Trophoblast cell (in vitro differentiated cells and primary cell): ENCODE data around the gene KLRD1.
"Not testable (repeated sequence)": the region's sequence is repeated elsewhere in the genome, so short reads cannot be mapped to it uniquely, and the experiment has no call there.

Source experiments
- DNase-seq, 2 donors: peaks; one replicate each; pipeline ENCODE4 v3.0.0-alpha.2; 2016
- H2AFZ ChIP-seq: 2 replicates; pipeline ENCODE4 v1.6.1; 2013; ENCODE audit warnings: low read length, moderate library complexity, mild to moderate bottlenecking; ENCODE audit not compliant: insufficient read depth, poor library complexity
- H2AK5ac ChIP-seq: 2 replicates; pipeline ENCODE4 v1.6.1; 2013; ENCODE audit warnings: mild to moderate bottlenecking, low read length
- H2BK120ac ChIP-seq: 2 replicates; pipeline ENCODE4 v1.6.1; 2013; ENCODE audit warnings: low read length, mild to moderate bottlenecking, moderate library complexity; ENCODE audit not compliant: insufficient read depth, poor library complexity
- H2BK12ac ChIP-seq: 2 replicates; pipeline ENCODE4 v1.6.1; 2013; ENCODE audit warnings: mild to moderate bottlenecking, low read length, moderate library complexity
- H2BK5ac ChIP-seq: 2 replicates; pipeline ENCODE4 v1.6.1; 2013; ENCODE audit warnings: low read length, low read depth, moderate library complexity, mild to moderate bottlenecking; ENCODE audit not compliant: poor library complexity
- H3K14ac ChIP-seq: 2 replicates; pipeline ENCODE4 v1.6.1; 2013; ENCODE audit warnings: mild to moderate bottlenecking, low read length
- H3K18ac ChIP-seq: 2 replicates; pipeline ENCODE4 v1.6.1; 2013; ENCODE audit warnings: mild to moderate bottlenecking, low read length
- H3K23ac ChIP-seq: 2 replicates; pipeline ENCODE4 v1.6.1; 2013; ENCODE audit warnings: low read length
- H3K27ac ChIP-seq: 2 replicates; pipeline ENCODE4 v1.5.1; 2013; ENCODE audit warnings: low read depth, mild to moderate bottlenecking, inconsistent platforms, low read length, moderate library complexity
- H3K27me3 ChIP-seq: 2 replicates; pipeline ENCODE4 v1.6.1; 2013; ENCODE audit warnings: inconsistent platforms, mild to moderate bottlenecking, low read length, moderate library complexity; ENCODE audit not compliant: insufficient read depth
- H3K36me3 ChIP-seq, 2 experiments: 1 replicate in 1 of 2; 2 replicates in 1 of 2; pipeline ENCODE4 v1.6.1; 2013; ENCODE audit warnings: low read length in 2 of 2, mild to moderate bottlenecking in 2 of 2, moderate library complexity in 1 of 2; ENCODE audit not compliant: insufficient read depth in 2 of 2, control insufficient read depth in 1 of 2
- H3K4ac ChIP-seq: 2 replicates; pipeline ENCODE4 v1.6.1; 2013; ENCODE audit warnings: low read depth, mild to moderate bottlenecking, low read length, moderate library complexity
- H3K4me1 ChIP-seq, 2 experiments: 1 replicate in 1 of 2; 2 replicates in 1 of 2; pipeline ENCODE4 v1.6.1; 2013; ENCODE audit warnings: low read length in 2 of 2, mild to moderate bottlenecking in 2 of 2, moderate library complexity in 1 of 2; ENCODE audit not compliant: insufficient read depth in 2 of 2, control insufficient read depth in 1 of 2
- H3K4me2 ChIP-seq: 2 replicates; pipeline ENCODE4 v1.6.1; 2013; ENCODE audit warnings: inconsistent platforms, mild to moderate bottlenecking, low read length, moderate library complexity
- H3K4me3 ChIP-seq: 2 replicates; pipeline ENCODE4 v1.5.1; 2013; ENCODE audit warnings: mild to moderate bottlenecking, low read depth, low read length, inconsistent platforms
- H3K79me1 ChIP-seq: one replicate; pipeline ENCODE4 v1.6.1; 2013; ENCODE audit warnings: low read length
- H3K79me2 ChIP-seq: 2 replicates; pipeline ENCODE4 v1.6.1; 2013; ENCODE audit warnings: low read length, mild to moderate bottlenecking; ENCODE audit not compliant: control insufficient read depth, insufficient read depth, poor library complexity
- H3K9ac ChIP-seq: 2 replicates; pipeline ENCODE4 v1.6.1; 2013; ENCODE audit warnings: mild to moderate bottlenecking, low read length
- H3K9me3 ChIP-seq: 2 replicates; pipeline ENCODE4 v1.6.1; 2013; ENCODE audit warnings: low read depth, mild to moderate bottlenecking, control low read depth, inconsistent platforms, low read length; ENCODE audit not compliant: insufficient read depth
- H4K12ac ChIP-seq: 2 replicates; pipeline ENCODE4 v1.6.1; 2013; ENCODE audit warnings: low read depth, mild to moderate bottlenecking, low read length, moderate library complexity
- H4K8ac ChIP-seq: 2 replicates; pipeline ENCODE4 v1.6.1; 2013; ENCODE audit warnings: low read depth, mild to moderate bottlenecking, low read length, moderate library complexity
- H4K91ac ChIP-seq: one replicate; pipeline ENCODE4 v1.6.1; 2013; ENCODE audit warnings: low read depth, mild to moderate bottlenecking, low read length, moderate library complexity
- WGBS: extraction: QIAGEN DNeasy Blood & Tissue Kit; methylation state at CpG from one replicate; pipeline ENCODE4 v1.1.7; 2013; ENCODE audit warnings: missing lambda C conversion rate; ENCODE audit not compliant: insufficient read length, insufficient coverage; ENCODE audit errors: extremely low coverage; 5-methylcytosine and 5-hydroxymethylcytosine counted together

KLRD1 gene

DNA sequence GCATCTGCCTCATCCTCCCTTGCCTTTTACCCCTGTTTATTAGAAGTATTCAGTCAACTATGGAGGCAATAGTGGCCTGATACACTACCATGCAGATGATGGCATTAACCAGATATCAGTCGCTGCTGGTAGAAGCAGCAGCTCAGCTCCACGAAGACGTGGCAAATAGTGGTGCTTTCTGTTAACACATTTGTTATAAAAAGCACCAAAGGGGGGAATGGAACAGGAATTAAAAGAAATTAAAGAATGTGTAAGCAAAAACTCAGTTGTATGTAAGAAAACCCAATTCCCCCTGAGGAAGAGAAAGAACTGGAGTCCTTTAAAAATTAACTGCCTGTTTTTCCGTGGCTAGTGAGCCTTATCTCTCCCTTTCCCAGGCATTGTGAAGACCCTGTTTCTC, 60.0 kb downstream of the KLRD1 start:
- H3K4me3 ChIP-seq, H2BK120ac ChIP-seq, H2BK12ac ChIP-seq, H3K4ac ChIP-seq, H2AFZ ChIP-seq, H3K23ac ChIP-seq, H3K14ac ChIP-seq, H3K36me3 ChIP-seq, H3K9ac ChIP-seq, H4K8ac ChIP-seq, H2BK5ac ChIP-seq, H3K9me3 ChIP-seq, H4K12ac ChIP-seq, H3K27me3 ChIP-seq, H3K79me2 ChIP-seq, H3K27ac ChIP-seq, DNase-seq, H3K4me2 ChIP-seq, H3K18ac ChIP-seq, H2AK5ac ChIP-seq, H4K91ac ChIP-seq: not testable (repeated sequence)
- Histone ChIP-seq H3K4me1 (peaks cover 19 to 25% of the 10 kb centered on the region in 2 experiments), H3K79me1 (peaks cover 21% of the 10 kb centered on the region)
- no CpG with 5 or more reads among the region's 4 CpGs for WGBS

DNA sequence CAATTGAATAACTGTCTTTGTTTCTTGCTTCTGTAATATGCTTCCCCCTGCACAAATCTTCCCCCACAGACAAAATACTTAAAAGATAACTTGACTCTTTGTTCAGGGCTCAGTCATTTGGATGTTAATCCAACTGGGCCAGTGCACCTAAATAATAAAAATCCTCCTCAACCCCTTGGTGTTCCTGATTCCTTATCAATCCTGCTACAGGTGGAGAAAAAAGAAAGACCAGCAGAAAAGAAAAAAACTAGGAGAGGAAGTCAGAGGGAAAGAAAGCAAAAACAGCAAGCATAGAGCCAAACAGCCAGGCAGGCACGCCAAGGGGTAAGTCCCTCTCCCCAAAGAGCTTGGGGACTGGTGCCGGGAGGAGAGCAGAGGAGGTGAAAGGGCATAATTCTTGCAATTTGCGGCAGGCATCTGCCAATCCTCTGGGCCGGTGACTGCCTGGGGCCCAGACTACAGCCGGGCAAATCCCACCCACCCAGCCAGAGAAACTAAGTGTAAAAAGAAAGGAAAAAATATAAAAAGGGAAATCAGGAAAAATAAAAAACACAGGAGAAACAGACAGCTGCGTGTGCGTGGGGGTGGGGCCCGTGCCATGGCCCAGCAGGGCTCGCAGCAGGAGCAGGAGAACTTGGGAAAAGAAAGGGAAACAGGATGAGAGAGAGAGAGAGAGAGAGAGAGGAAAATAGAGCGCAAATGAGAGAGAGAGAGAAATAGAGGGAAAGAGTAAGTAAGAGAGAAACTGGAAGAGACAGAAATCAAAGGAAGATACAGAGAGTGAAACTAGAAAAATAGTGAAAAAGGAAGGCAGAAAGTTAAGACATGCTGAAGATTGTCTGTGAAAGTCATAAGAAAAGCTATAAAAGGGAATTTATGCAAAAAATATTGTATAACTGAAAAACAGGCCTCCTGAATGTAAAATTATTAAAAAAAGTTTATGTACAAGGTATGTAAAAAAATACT, 60.8 kb downstream of the KLRD1 start:
- Histone ChIP-seq H3K79me1 (peaks cover 19% of the 10 kb centered on the region), H3K4ac (no peak overlapping the region), H3K23ac (no peak overlapping the region), H3K27me3 (no peaks in the 10 kb centered on the region), H4K12ac (no peak overlapping the region), H3K36me3 (no peaks in the 10 kb centered on the region), H2AFZ (no peak overlapping the region), H4K91ac (no peak overlapping the region), H2AK5ac (no peak overlapping the region), H3K4me3 (no peak overlapping the region), H3K18ac (no peak overlapping the region), H3K9me3 (no peaks in the 10 kb centered on the region), H3K14ac (no peak overlapping the region), H2BK5ac (no peak overlapping the region), H4K8ac (no peak overlapping the region), H2BK120ac (no peak overlapping the region), H3K4me2 (no peak overlapping the region), H2BK12ac (no peak overlapping the region), H3K79me2 (peaks cover 4% of the 10 kb centered on the region), H3K27ac (no peak overlapping the region), H3K4me1 (peaks cover 19 to 22% of the 10 kb centered on the region in 2 experiments), H3K9ac (no peak overlapping the region)
- no peak for DNase-seq
- WGBS = 100% methylated on average over 1 of the region's 10 CpGs

DNA sequence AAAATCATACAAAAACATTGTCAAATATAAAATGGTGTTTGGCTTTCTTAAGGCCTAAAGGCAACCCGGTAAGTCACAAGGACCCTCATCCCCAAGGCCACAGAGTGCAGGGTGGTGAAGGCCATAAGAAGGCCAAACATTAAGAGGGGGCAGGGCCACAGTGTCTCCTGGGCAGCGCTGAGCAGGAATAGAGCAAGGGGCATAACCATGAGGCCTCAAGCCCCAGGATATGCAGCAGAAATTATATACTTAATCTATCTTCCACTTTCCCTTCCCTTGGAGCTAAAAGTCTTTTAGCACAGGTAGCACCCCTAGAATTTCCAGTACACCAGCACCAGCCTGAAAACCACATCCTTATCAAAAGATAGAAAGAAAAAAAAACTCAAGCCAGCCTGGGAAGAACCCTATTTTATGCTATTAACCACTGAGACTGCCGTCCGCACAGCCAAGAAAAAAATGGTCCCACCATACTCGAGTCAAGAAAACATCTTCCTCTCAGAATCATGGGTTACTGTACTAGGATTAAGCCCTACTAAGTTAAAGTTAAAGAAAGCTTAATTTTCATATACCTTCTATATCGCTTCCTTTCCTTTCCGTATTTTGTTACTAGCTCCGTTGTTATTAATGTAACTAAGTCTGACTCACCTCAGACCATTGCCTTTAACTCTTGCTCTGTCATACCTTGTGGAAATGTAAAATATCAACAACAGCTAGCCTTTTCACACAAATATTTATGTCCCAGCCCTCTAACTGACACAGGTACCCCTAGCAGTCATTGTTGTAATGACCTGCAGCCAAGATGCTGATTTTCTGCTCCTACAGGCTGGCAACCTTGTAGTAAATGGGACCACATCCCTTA, 62.1 kb downstream of the KLRD1 start:
- Histone ChIP-seq H4K8ac (no peak overlapping the region), H3K36me3 (no peaks in the 10 kb centered on the region), H2AK5ac (no peak overlapping the region), H3K23ac (no peak overlapping the region), H2AFZ (no peak overlapping the region), H3K18ac (no peak overlapping the region), H3K79me2 (no peaks in the 10 kb centered on the region), H3K27ac (no peak overlapping the region), H3K27me3 (no peaks in the 10 kb centered on the region), H3K4me3 (no peak overlapping the region), H3K79me1 (peaks cover 7% of the 10 kb centered on the region), H3K9me3 (no peaks in the 10 kb centered on the region), H2BK120ac (peak overlapping the region; percentile 41), H4K91ac (no peak overlapping the region), H3K9ac (no peak overlapping the region), H3K4me2 (no peak overlapping the region), H3K4me1 (peaks cover 9 to 12% of the 10 kb centered on the region in 2 experiments), H3K14ac (no peak overlapping the region), H2BK12ac (no peak overlapping the region), H2BK5ac (no peak overlapping the region), H3K4ac (no peak overlapping the region), H4K12ac (no peak overlapping the region)
- no CpG with 5 or more reads among the region's 8 CpGs for WGBS
- DNase-seq = no peak

DNA sequence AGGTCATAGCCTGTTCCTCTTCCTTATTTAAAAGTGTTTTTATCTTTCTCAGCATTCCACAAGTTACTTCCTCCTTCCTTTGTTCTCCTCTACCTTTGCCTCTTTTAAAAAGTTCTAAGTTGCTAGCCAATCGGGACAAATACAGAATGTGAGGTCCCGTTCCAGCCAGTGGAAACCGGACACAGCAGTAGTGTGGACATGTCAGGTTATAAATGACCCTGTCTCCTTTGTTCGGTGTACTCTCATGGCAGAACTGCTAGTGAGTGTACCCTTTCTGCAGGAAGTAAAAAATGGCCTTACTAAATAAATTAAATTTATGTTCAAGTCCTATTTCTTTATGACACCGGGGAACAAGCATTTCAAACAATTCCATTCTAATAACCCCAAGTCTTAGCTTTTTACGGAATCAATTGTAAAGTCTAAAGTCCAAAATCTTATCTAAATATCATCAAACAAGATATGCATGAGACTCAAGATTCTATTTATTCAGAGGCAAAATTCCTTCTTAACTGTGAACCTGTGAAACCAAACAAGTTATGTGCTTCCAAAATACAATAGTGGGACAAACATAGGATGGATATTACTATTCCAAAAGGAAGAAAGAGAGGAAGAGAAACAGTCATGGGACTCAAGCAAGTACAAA, 64.3 kb downstream of the KLRD1 start:
- not testable (repeated sequence) for H2BK5ac ChIP-seq, H3K18ac ChIP-seq, H3K27me3 ChIP-seq, H3K4me1 ChIP-seq, H3K9me3 ChIP-seq, H4K8ac ChIP-seq, H3K4me3 ChIP-seq, H3K14ac ChIP-seq, H4K91ac ChIP-seq, H3K79me2 ChIP-seq, H3K9ac ChIP-seq, H3K4ac ChIP-seq, H2BK12ac ChIP-seq, DNase-seq, H3K27ac ChIP-seq, H4K12ac ChIP-seq, H2AFZ ChIP-seq, H3K36me3 ChIP-seq, H2BK120ac ChIP-seq, H3K4me2 ChIP-seq, H2AK5ac ChIP-seq, H3K23ac ChIP-seq, H3K79me1 ChIP-seq
- whole genome bisulfite sequencing = no CpG with 5 or more reads among the region's 6 CpGs
